Mammary epithelial cell (primary cell): ENCODE data around the gene GSTCD.

Experiments
- EZH2 ChIP-seq: IDR thresholded peaks from 2 replicates; pipeline ENCODE4 v1.6.1; 2012; ENCODE audit warnings: low read length, inconsistent platforms, borderline replicate concordance
- TF ChIP-seq, protein P1 (sequence below), 2 donors: IDR thresholded peaks in 1 of 2; conservative IDR thresholded peaks in 1 of 2; 2 replicates each; pipeline ENCODE4 v1.5.1; 2011 to 2012; ENCODE audit warnings: inconsistent platforms in 2 of 2, low read length in 2 of 2, mild to moderate bottlenecking in 2 of 2, control low read depth in 1 of 2, low read depth in 1 of 2; ENCODE audit not compliant: insufficient read depth in 1 of 2; ENCODE audit errors: extremely low read depth in 1 of 2

DNA sequence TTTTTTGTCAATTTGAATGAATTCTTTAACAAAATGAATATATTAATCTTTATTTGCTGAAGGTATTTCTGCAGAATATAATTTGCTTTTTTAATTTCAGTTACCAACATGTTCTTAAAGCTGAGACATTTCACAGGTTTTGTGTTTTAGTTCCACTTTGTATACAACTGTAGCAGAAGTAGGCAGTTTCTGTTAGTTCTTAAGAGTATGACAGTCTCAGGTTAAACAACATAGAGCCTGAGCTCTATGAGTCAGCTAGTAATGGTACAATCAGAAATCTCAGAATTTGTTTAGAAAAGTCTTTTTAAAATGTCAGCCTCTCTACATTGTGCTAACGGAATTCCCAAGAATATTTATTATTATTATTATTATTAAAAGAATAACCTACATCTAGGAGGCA, 50.4 kb downstream of the GSTCD start:
- TF ChIP-seq, protein P1, sequence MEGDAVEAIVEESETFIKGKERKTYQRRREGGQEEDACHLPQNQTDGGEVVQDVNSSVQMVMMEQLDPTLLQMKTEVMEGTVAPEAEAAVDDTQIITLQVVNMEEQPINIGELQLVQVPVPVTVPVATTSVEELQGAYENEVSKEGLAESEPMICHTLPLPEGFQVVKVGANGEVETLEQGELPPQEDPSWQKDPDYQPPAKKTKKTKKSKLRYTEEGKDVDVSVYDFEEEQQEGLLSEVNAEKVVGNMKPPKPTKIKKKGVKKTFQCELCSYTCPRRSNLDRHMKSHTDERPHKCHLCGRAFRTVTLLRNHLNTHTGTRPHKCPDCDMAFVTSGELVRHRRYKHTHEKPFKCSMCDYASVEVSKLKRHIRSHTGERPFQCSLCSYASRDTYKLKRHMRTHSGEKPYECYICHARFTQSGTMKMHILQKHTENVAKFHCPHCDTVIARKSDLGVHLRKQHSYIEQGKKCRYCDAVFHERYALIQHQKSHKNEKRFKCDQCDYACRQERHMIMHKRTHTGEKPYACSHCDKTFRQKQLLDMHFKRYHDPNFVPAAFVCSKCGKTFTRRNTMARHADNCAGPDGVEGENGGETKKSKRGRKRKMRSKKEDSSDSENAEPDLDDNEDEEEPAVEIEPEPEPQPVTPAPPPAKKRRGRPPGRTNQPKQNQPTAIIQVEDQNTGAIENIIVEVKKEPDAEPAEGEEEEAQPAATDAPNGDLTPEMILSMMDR (conservative IDR thresholded peaks at IDR 0.05 in 1 of 2, IDR thresholded peaks at IDR 0.05 in 1 of 2; ENCODE audit: extremely low read depth in 1 of 2, insufficient read depth in 1 of 2, low read depth in 1 of 2, low read length in 2 of 2): no peak
- TF ChIP-seq EZH2: no peak
